Body of pancreas (tissue), 4 donors: ENCODE measurements around the gene ARRB2.

Source experiments
- CTCF ChIP-seq, 7 experiments: fragments of 450-650 bp in 4 of 7; fragments of 200-600 bp in 3 of 7; sonication (generic) in 3 of 7; IDR thresholded peaks; one replicate each; pipeline ENCODE4 v1.5.1; 2016 to 2019; ENCODE audit warnings: antibody characterized with exemption in 7 of 7
- POLR2A ChIP-seq, 3 donors: fragments of 450-650 bp; IDR thresholded peaks; one replicate each; pipeline ENCODE4 v1.6.1; 2016; ENCODE audit warnings: antibody characterized with exemption in 3 of 3, mild to moderate bottlenecking in 2 of 3

DNA sequence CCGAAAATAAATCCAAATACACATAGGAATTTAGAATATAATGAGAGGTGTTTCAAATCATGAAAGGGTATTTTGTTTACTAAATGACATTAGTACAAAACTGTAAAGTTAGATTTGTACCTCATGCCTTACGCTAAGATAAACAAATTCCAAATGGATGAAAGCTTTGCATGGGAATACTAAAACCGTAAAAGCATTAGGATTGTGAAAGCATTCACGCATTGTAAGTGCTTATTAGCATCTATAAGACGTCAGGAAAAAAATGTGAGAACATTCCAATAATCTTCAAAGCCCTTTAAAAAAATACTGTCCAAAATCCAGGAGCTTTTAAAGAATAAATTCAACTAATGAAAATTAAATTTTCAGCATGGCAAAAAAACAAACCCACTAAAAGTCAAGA lies 44.1 kb upstream of the ARRB2 start:
- TF ChIP-seq CTCF (IDR thresholded peaks at IDR 0.05) = no peak
- no peak for TF ChIP-seq POLR2A (IDR thresholded peaks at IDR 0.05)
